Measurements from ENCODE around the gene BLOC1S2. TPM values are rescaled to one million over a fixed set of nuclear protein-coding genes. Genes with fewer than 3 reads are reported as not detected.

Gene BLOC1S2
- total RNA-seq, 1 donor: 46.3 TPM

DNA sequence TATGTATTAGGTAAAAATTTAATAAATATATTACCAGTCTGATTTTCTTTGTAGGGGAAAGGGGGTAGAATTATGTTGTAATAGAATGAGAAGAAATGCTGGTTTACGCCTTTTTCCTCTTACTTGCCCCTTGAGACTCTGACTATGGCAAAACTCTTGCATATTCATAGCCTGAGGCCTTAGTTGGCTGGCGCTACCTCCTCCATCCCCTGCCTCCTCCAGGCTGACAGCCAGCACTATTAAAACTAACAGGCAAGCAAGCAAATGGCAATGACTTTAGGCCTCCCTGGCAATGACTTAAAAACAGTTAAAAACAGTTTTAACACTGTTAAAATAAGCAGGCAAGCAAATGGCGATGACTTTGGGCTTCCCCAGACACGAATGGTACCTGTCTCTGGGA, 29.1 kb upstream of the BLOC1S2 start:
- Histone ChIP-seq H3K27me3 (ENCODE audit: insufficient read depth, low read length) (peaks cover 49% of the 10 kb centered on the region), H3K79me2 (ENCODE audit: insufficient read depth, low read length) (no peaks in the 10 kb centered on the region), H4K20me1 (ENCODE audit: insufficient read depth, low read length) (no peaks in the 10 kb centered on the region), H3K4me2 (ENCODE audit: insufficient read depth, low read length) (no peak overlapping the region), H3K27ac (ENCODE audit: low read depth, low read length) (no peak overlapping the region), H3K4me1 (ENCODE audit: insufficient read depth, low read length) (no peaks in the 10 kb centered on the region), H3K4me3 (ENCODE audit: insufficient read depth, low read length) (no peak overlapping the region), H2AFZ (ENCODE audit: low read length) (no peak overlapping the region), H3K9me3 (ENCODE audit: low read depth, low read length) (no peaks in the 10 kb centered on the region), H3K36me3 (ENCODE audit: insufficient read depth, low read length) (no peaks in the 10 kb centered on the region)
- no peak for DNase-seq (ENCODE audit: insufficient read length, low spot score, missing footprints)
- TF ChIP-seq, protein P1, sequence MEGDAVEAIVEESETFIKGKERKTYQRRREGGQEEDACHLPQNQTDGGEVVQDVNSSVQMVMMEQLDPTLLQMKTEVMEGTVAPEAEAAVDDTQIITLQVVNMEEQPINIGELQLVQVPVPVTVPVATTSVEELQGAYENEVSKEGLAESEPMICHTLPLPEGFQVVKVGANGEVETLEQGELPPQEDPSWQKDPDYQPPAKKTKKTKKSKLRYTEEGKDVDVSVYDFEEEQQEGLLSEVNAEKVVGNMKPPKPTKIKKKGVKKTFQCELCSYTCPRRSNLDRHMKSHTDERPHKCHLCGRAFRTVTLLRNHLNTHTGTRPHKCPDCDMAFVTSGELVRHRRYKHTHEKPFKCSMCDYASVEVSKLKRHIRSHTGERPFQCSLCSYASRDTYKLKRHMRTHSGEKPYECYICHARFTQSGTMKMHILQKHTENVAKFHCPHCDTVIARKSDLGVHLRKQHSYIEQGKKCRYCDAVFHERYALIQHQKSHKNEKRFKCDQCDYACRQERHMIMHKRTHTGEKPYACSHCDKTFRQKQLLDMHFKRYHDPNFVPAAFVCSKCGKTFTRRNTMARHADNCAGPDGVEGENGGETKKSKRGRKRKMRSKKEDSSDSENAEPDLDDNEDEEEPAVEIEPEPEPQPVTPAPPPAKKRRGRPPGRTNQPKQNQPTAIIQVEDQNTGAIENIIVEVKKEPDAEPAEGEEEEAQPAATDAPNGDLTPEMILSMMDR (IDR thresholded peaks at IDR 0.05; ENCODE audit: extremely low read depth, low read depth, low read length): no peak

DNA sequence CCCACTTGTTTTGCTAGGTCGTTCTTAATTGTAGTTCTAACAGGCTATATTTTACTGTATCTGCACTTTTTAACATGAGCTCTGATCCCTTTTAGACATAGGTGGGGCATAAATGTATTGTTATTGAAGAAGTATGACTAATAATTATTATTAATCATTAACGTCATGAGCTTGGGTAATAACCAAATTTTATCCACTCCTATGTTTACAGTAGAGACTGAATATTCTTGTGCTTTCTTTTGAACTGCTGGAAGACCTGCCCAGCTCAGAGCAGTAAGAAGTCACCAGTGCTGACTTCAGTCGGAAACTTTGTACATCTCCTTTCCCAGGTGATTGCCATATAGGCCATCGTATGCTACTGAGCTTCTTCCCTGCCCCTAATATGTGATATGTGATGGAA, 24.8 kb upstream of the BLOC1S2 start:
- TF ChIP-seq, protein P1 (IDR thresholded peaks at IDR 0.05; ENCODE audit: extremely low read depth, low read depth, low read length): no peak
- no peak for DNase-seq (ENCODE audit: insufficient read length, low spot score, missing footprints)
- no peak overlapping the region for H3K4me3 ChIP-seq (ENCODE audit: insufficient read depth, low read length)

GRCh38 chr10:100307684-100308083, 21.2 kb upstream of the BLOC1S2 start:
- H3K36me3 ChIP-seq (ENCODE audit: insufficient read depth, low read length): no peaks in the 10 kb centered on the region
- H3K4me2 ChIP-seq (ENCODE audit: insufficient read depth, low read length): peak overlapping the region; percentile 38
- no peak overlapping the region for H3K27ac ChIP-seq (ENCODE audit: low read depth, low read length)
- TF ChIP-seq, protein P1 (IDR thresholded peaks at IDR 0.05; ENCODE audit: extremely low read depth, low read depth, low read length): no peak
- no peak overlapping the region for H3K4me3 ChIP-seq (ENCODE audit: insufficient read depth, low read length)
- H4K20me1 ChIP-seq (ENCODE audit: insufficient read depth, low read length): no peaks in the 10 kb centered on the region
- no peaks in the 10 kb centered on the region for H3K79me2 ChIP-seq (ENCODE audit: insufficient read depth, low read length)
- H3K4me1 ChIP-seq (ENCODE audit: insufficient read depth, low read length): peaks cover 6% of the 10 kb centered on the region
- H2AFZ ChIP-seq (ENCODE audit: low read length): no peak overlapping the region
- H3K27me3 ChIP-seq (ENCODE audit: insufficient read depth, low read length): peaks cover 44% of the 10 kb centered on the region
- H3K9me3 ChIP-seq (ENCODE audit: low read depth, low read length): no peaks in the 10 kb centered on the region
- DNase-seq (ENCODE audit: insufficient read length, low spot score, missing footprints): peak; percentile 85

More for the DNA sequence above, 24.8 kb upstream of the BLOC1S2 start:
- no peaks in the 10 kb centered on the region for H3K9me3 ChIP-seq (ENCODE audit: low read depth, low read length)
- no peak overlapping the region for H3K4me2 ChIP-seq (ENCODE audit: insufficient read depth, low read length)
- no peak overlapping the region for H2AFZ ChIP-seq (ENCODE audit: low read length)
- peaks cover 6% of the 10 kb centered on the region for H3K4me1 ChIP-seq (ENCODE audit: insufficient read depth, low read length)
- peaks cover 49% of the 10 kb centered on the region for H3K27me3 ChIP-seq (ENCODE audit: insufficient read depth, low read length)
- H3K27ac ChIP-seq (ENCODE audit: low read depth, low read length): no peak overlapping the region
- H3K79me2 ChIP-seq (ENCODE audit: insufficient read depth, low read length): no peaks in the 10 kb centered on the region
- H4K20me1 ChIP-seq (ENCODE audit: insufficient read depth, low read length): no peaks in the 10 kb centered on the region
- H3K36me3 ChIP-seq (ENCODE audit: insufficient read depth, low read length): no peaks in the 10 kb centered on the region

DNA sequence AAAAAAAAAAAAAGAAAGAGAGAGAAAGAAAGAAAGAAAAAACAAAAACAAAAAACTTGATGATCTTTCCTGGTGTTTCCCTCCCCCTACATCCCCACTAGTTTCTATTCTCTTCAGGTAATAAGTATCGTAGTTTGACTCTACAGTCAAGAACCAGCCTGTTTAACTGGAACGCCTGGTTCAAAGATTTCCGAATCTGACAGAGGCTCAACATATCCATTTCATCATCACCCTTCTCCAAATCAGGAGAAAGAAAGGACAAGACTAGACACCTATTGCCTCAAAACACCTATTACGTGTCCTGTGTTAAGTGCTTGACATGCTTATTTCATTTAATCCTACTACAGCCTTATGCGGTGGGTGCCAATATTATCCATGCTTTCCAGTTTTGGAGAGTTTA, 20.4 kb upstream of the BLOC1S2 start:
- H3K4me3 ChIP-seq (ENCODE audit: insufficient read depth, low read length): no peak overlapping the region

More for the DNA sequence above, 20.4 kb upstream of the BLOC1S2 start:
- H2AFZ ChIP-seq (ENCODE audit: low read length): no peak overlapping the region
- H4K20me1 ChIP-seq (ENCODE audit: insufficient read depth, low read length): no peaks in the 10 kb centered on the region
- no peak overlapping the region for H3K4me2 ChIP-seq (ENCODE audit: insufficient read depth, low read length)
- H3K27me3 ChIP-seq (ENCODE audit: insufficient read depth, low read length): peaks cover 41% of the 10 kb centered on the region
- H3K36me3 ChIP-seq (ENCODE audit: insufficient read depth, low read length): no peaks in the 10 kb centered on the region
- no peaks in the 10 kb centered on the region for H3K9me3 ChIP-seq (ENCODE audit: low read depth, low read length)
- no peak overlapping the region for H3K27ac ChIP-seq (ENCODE audit: low read depth, low read length)
- no peak for DNase-seq (ENCODE audit: insufficient read length, low spot score, missing footprints)
- TF ChIP-seq, protein P1 (IDR thresholded peaks at IDR 0.05; ENCODE audit: extremely low read depth, low read depth, low read length): no peak
- peaks cover 6% of the 10 kb centered on the region for H3K4me1 ChIP-seq (ENCODE audit: insufficient read depth, low read length)
- H3K79me2 ChIP-seq (ENCODE audit: insufficient read depth, low read length): no peaks in the 10 kb centered on the region
